Spleen (tissue), 11 donors: ENCODE results near the gene KMO. TPM values are rescaled to one million over a fixed set of nuclear protein-coding genes. Genes with fewer than 3 reads are reported as not detected.
A peak's percentile ranks its signal among the peaks of the same experiment; 100 is the strongest.

Experiments
- DNase-seq: peaks from one replicate; pipeline ENCODE4 v3.0.0-alpha.2; 2020
- H3K27ac ChIP-seq, 8 donors: fragments of 200-600 bp; sonication (generic) in 7 of 8; 1 replicate in 4 of 8; 2 replicates in 4 of 8; pipeline versions ENCODE4 v1.5.0 to v1.8.0; 2016 to 2021; ENCODE audit warnings: inconsistent platforms in 4 of 8, mild to moderate bottlenecking in 4 of 8, moderate library complexity in 1 of 8
- H3K27me3 ChIP-seq, 7 donors: fragments of 200-600 bp; sonication (generic) in 6 of 7; replicated peaks in 1 of 7; 1 replicate in 4 of 7; 2 replicates in 3 of 7; pipeline versions ENCODE4 v1.5.0 to v1.8.0; 2016 to 2021; ENCODE audit warnings: inconsistent platforms in 3 of 7, mild to moderate bottlenecking in 1 of 7
- H3K36me3 ChIP-seq, 6 donors: fragments of 200-600 bp; sonication (generic) in 5 of 6; 1 replicate in 4 of 6; 2 replicates in 2 of 6; pipeline versions ENCODE4 v1.5.0 to v1.8.0; 2016 to 2021; ENCODE audit warnings: inconsistent platforms in 2 of 6
- H3K4me1 ChIP-seq, 6 donors: fragments of 200-600 bp; sonication (generic) in 5 of 6; 1 replicate in 3 of 6; 2 replicates in 3 of 6; pipeline versions ENCODE4 v1.5.0 to v1.8.0; 2016 to 2021; ENCODE audit warnings: inconsistent platforms in 3 of 6
- H3K4me3 ChIP-seq, 8 donors: fragments of 200-600 bp; sonication (generic) in 7 of 8; 1 replicate in 4 of 8; 2 replicates in 4 of 8; pipeline versions ENCODE4 v1.5.0 to v1.8.0; 2016 to 2021; ENCODE audit warnings: inconsistent platforms in 4 of 8, mild to moderate bottlenecking in 4 of 8, moderate library complexity in 2 of 8
- H3K9me3 ChIP-seq, 8 donors: fragments of 200-600 bp; sonication (generic) in 7 of 8; 1 replicate in 4 of 8; 2 replicates in 4 of 8; pipeline versions ENCODE4 v1.5.0 to v1.8.0; 2016 to 2021; ENCODE audit warnings: inconsistent platforms in 4 of 8
- CTCF ChIP-seq, 11 experiments: fragments of 200-600 bp in 7 of 11; fragments of 450-650 bp in 4 of 11; sonication (generic) in 4 of 11; IDR thresholded peaks in 8 of 11; conservative IDR thresholded peaks in 3 of 11; 1 replicate in 7 of 11; 2 replicates in 4 of 11; pipeline versions ENCODE4 v1.4.0 to v1.8.0; 2016 to 2021; ENCODE audit warnings: antibody characterized with exemption in 11 of 11, inconsistent platforms in 4 of 11, mild to moderate bottlenecking in 1 of 11
- POLR2A ChIP-seq, 3 donors: fragments of 450-650 bp; IDR thresholded peaks; one replicate each; pipeline ENCODE4 v1.5.1; 2017; ENCODE audit warnings: antibody characterized with exemption in 3 of 3, mild to moderate bottlenecking in 1 of 3
- POLR2AphosphoS5 ChIP-seq, 3 donors: sonication (generic); formaldehyde crosslinking; IDR thresholded peaks; one replicate each; pipeline ENCODE4 v1.5.1; 2017; ENCODE audit warnings: antibody characterized with exemption in 3 of 3
- WGBS, 5 donors: extraction: QIAGEN DNeasy Blood & Tissue Kit in 3 of 5; methylation state at CpG; one replicate each; pipeline versions ENCODE4 v1.1.5 to v1.1.7; 2013 to 2018; 5-methylcytosine and 5-hydroxymethylcytosine counted together
- intact Hi-C: fragments of 100-400 bp; cut with DNase I; formaldehyde crosslinking; loops from one replicate; pipeline ENCODE4 v1.15.0; 2023; ENCODE audit warnings: low total_unique reads
- polyA plus RNA-seq, 3 donors: library from polyadenylated mRNA; stranded (reverse); fragments of 200-250 nt; gene quantifications; one replicate each; pipeline ENCODE4 v1.2.1, GENCODE V29; 2013
- total RNA-seq, 7 donors: library from RNA; depleted of rRNA in 3 of 7; stranded (reverse); fragments of >200 nt in 3 of 7; fragmentation: NEBNext Ultra II Directional in 4 of 7; extraction: Animal tissue kit (Norgen Biotek cat#: 25700) in 4 of 7; gene quantifications; one replicate each; pipeline versions ENCODE4 v1.1.0 to v1.2.1, GENCODE V29; 2016 to 2021
- donor health status: healthy with polysubstance abuse.
- donor health status: DM: no; HTN: no; CAD: no; lungs with moderate emphysema.
- donor health status: DM: no; HTN: no; CAD: no.
- donor health status: Bipolar disorder and iron deficiency.
- donor health status: healthy.
- donor health status: DM: no; HTN: no; CAD: no.
- donor health status: DM: yes; HTN: yes; CAD: no.

KMO gene
- total and polyA plus RNA-seq, 10 donors: 10.3 to 25.1 (median 15.2) TPM

GRCh38 chr1:241520080-241520465 lies 12.1 kb upstream of the KMO start:
- Histone ChIP-seq H3K36me3 (peaks cover 0 to 18% (median 4%) of the 10 kb centered on the region in 6 donors), H3K27me3 (no peaks in the 10 kb centered on the region), H3K4me3 (peak overlapping the region; percentile 69 to 97 (median 91)), H3K4me1 (peaks cover 14 to 40% (median 23%) of the 10 kb centered on the region in 6 donors), H3K27ac (peak overlapping the region in 7 of 8 donors; percentile 85 to 93 (median 88)), H3K9me3 (no peaks in the 10 kb centered on the region)
- no peak for TF ChIP-seq POLR2AphosphoS5 (IDR thresholded peaks at IDR 0.05)
- TF ChIP-seq POLR2A (IDR thresholded peaks at IDR 0.05): no peak
- no peak for TF ChIP-seq CTCF (IDR thresholded peaks at IDR 0.05 in 8 of 11, conservative IDR thresholded peaks at IDR 0.05 in 3 of 11)
- 9 to 12% (median 10%) methylated on average over 6 of the region's 6 CpGs for WGBS, 5 donors
- intact Hi-C loops: no loop called here
- DNase-seq: no peak

GRCh38 chr1:241521718-241522117 lies 10.5 kb upstream of the KMO start:
- intact Hi-C loops: no loop called here

GRCh38 chr1:241525026-241525425 lies 7.2 kb upstream of the KMO start:
- Histone ChIP-seq H3K27me3 (no peaks in the 10 kb centered on the region), H3K36me3 (no peaks in the 10 kb centered on the region), H3K4me3 (no peak overlapping the region), H3K9me3 (no peaks in the 10 kb centered on the region), H3K4me1 (peaks cover 0 to 6% (median 4%) of the 10 kb centered on the region in 6 donors), H3K27ac (no peak overlapping the region)
- TF ChIP-seq CTCF (IDR thresholded peaks at IDR 0.05 in 8 of 11, conservative IDR thresholded peaks at IDR 0.05 in 3 of 11) (no peak), POLR2A (IDR thresholded peaks at IDR 0.05) (no peak), POLR2AphosphoS5 (IDR thresholded peaks at IDR 0.05) (no peak)
- no peak for DNase-seq
- intact Hi-C loops: no loop called here
- 66 to 83% (median 74%) methylated on average over 3 of the region's 3 CpGs for WGBS, 5 donors

More at GRCh38 chr1:241521718-241522117, 10.5 kb upstream of the KMO start:
- no peak overlapping the region for H3K27ac ChIP-seq
- TF ChIP-seq CTCF (IDR thresholded peaks at IDR 0.05 in 8 of 11, conservative IDR thresholded peaks at IDR 0.05 in 3 of 11) (no peak), POLR2AphosphoS5 (IDR thresholded peaks at IDR 0.05) (no peak), POLR2A (IDR thresholded peaks at IDR 0.05) (no peak)
- no peak for DNase-seq
- 93 to 96% (median 94%) methylated on average over 2 of the region's 2 CpGs for WGBS, 5 donors
- H3K36me3 ChIP-seq: peaks cover 0 to 3% (median 0%) of the 10 kb centered on the region in 6 donors
- no peaks in the 10 kb centered on the region for H3K27me3 ChIP-seq
- H3K4me1 ChIP-seq: peaks cover 14 to 32% (median 23%) of the 10 kb centered on the region in 6 donors
- no peak overlapping the region for H3K4me3 ChIP-seq
- H3K9me3 ChIP-seq: no peaks in the 10 kb centered on the region

GRCh38 chr1:241527146-241527545 lies 5.0 kb upstream of the KMO start:
- H3K4me1 ChIP-seq: peaks cover 0 to 14% (median 7%) of the 10 kb centered on the region in 6 donors
- intact Hi-C loops: no loop called here
- no peak overlapping the region for H3K27ac ChIP-seq
- no peaks in the 10 kb centered on the region for H3K36me3 ChIP-seq
- no peaks in the 10 kb centered on the region for H3K27me3 ChIP-seq
- H3K4me3 ChIP-seq: no peak overlapping the region
- WGBS, 5 donors: 83 to 88% (median 86%) methylated on average over 3 of the region's 3 CpGs
- no peak for DNase-seq
- TF ChIP-seq POLR2AphosphoS5 (IDR thresholded peaks at IDR 0.05) (no peak), CTCF (IDR thresholded peaks at IDR 0.05 in 8 of 11, conservative IDR thresholded peaks at IDR 0.05 in 3 of 11) (no peak), POLR2A (IDR thresholded peaks at IDR 0.05) (no peak)
- H3K9me3 ChIP-seq: no peaks in the 10 kb centered on the region
